GM19240 (cell line): Measurements from ENCODE around the gene RFC2.

ENCODE experiments used
- DNase-seq: peaks from one replicate; pipeline ENCODE4 v3.0.0; 2011; ENCODE audit warnings: low spot score; ENCODE audit not compliant: insufficient read length

Gene RFC2

GRCh38 chr7:74254129-74254857, at the start of gene RFC2:
RFC2 (minus strand) TSS chr7:74254399; CDS start chr7:74254383, 16 bp downstream.
- DNase-seq = peak; percentile 87

- DNase-seq = no peak
Measured at GRCh38 chr7:74302745-74303221, 48.6 kb upstream of the RFC2 start.

- DNase-seq = no peak
Measured at GRCh38 chr7:74300926-74301325, 46.7 kb upstream of the RFC2 start.

GRCh38 chr7:74299401-74299800, 45.2 kb upstream of the RFC2 start:
- no peak for DNase-seq

- no peak for DNase-seq
Measured at GRCh38 chr7:74297516-74298233, 43.5 kb upstream of the RFC2 start.

- no peak for DNase-seq
Measured at GRCh38 chr7:74294191-74294998, 40.2 kb upstream of the RFC2 start.

- DNase-seq = no peak
Measured at GRCh38 chr7:74293577-74293908, 39.3 kb upstream of the RFC2 start.

GRCh38 chr7:74292757-74293576, 38.8 kb upstream of the RFC2 start:
- no peak for DNase-seq

- no peak for DNase-seq
Measured at GRCh38 chr7:74291535-74291934, 37.3 kb upstream of the RFC2 start.

GRCh38 chr7:74290981-74291441, 36.8 kb upstream of the RFC2 start:
- no peak for DNase-seq

- DNase-seq = no peak
Measured at GRCh38 chr7:74290553-74290950, 36.4 kb upstream of the RFC2 start.

GRCh38 chr7:74289659-74290552, 35.7 kb upstream of the RFC2 start:
- DNase-seq = no peak

GRCh38 chr7:74289018-74289658, 34.9 kb upstream of the RFC2 start, which contains the start of gene CLIP2:
CLIP2 (plus strand) TSS chr7:74289407; CDS start chr7:74317547, 28,140 bp downstream.
- DNase-seq = peak; percentile 64

GRCh38 chr7:74288034-74288881, 34.1 kb upstream of the RFC2 start:
- DNase-seq = no peak

GRCh38 chr7:74287303-74288033, 33.3 kb upstream of the RFC2 start:
- no peak for DNase-seq

GRCh38 chr7:74286131-74286530, 31.9 kb upstream of the RFC2 start:
- DNase-seq = no peak

GRCh38 chr7:74284781-74285259, 30.6 kb upstream of the RFC2 start:
- peak; percentile 47 for DNase-seq
